ENCODE data around the gene XYLT1.

Gene XYLT1

GRCh38 chr16:17302620-17303019, 168.1 kb downstream of the XYLT1 start (continued):
- TF ChIP-seq PBX3 (CRISPR knock-in tag; IDR thresholded peaks at IDR 0.05) = no peak
- TF ChIP-seq, protein P1, sequence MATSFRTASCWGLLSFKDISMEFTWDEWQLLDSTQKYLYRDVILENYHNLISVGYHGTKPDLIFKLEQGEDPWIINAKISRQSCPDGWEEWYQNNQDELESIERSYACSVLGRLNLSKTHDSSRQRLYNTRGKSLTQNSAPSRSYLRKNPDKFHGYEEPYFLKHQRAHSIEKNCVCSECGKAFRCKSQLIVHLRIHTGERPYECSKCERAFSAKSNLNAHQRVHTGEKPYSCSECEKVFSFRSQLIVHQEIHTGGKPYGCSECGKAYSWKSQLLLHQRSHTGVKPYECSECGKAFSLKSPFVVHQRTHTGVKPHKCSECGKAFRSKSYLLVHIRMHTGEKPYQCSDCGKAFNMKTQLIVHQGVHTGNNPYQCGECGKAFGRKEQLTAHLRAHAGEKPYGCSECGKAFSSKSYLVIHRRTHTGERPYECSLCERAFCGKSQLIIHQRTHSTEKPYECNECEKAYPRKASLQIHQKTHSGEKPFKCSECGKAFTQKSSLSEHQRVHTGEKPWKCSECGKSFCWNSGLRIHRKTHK (tag by site-specific recombination; IDR thresholded peaks at IDR 0.05) = no peak

GRCh38 chr16:17302214-17302613, 168.5 kb downstream of the XYLT1 start:
- no peaks in the 10 kb centered on the region for H3K36me3 ChIP-seq (ENCODE audit: control insufficient read depth in 2 of 2, insufficient read depth in 1 of 2, low read length in 2 of 2)
- H3K4me1 ChIP-seq (ENCODE audit: control insufficient read depth, insufficient read depth, low read length) = no peaks in the 10 kb centered on the region
- no peaks in the 10 kb centered on the region for H3K9me3 ChIP-seq (ENCODE audit: control insufficient read depth, insufficient read depth, low read depth, low read length)
- H3K4me3 ChIP-seq (ENCODE audit: low read depth, low read length) = no peak overlapping the region
- POLR2A ChIA-PET = no interaction called here
- TF ChIP-seq ZBTB21 (tag by site-specific recombination; IDR thresholded peaks at IDR 0.05) = no peak
- no peak for TF ChIP-seq ZNF701 (tag by site-specific recombination; IDR thresholded peaks at IDR 0.05)
- no peak for TF ChIP-seq ZNF510 (tag by site-specific recombination; IDR thresholded peaks at IDR 0.05; ENCODE audit: insufficient replicate concordance)
- TF ChIP-seq IKZF3 (tag by site-specific recombination; IDR thresholded peaks at IDR 0.05) = no peak
- TF ChIP-seq ZNF404 (tag by site-specific recombination; IDR thresholded peaks at IDR 0.05) = no peak
- no peak for TF ChIP-seq GLI2 (tag by site-specific recombination; IDR thresholded peaks at IDR 0.05; ENCODE audit: borderline replicate concordance, low read depth)
- TF ChIP-seq ZSCAN5A (tag by site-specific recombination; IDR thresholded peaks at IDR 0.05) = no peak
- TF ChIP-seq ZNF473 (tag by site-specific recombination; IDR thresholded peaks at IDR 0.05) = no peak
- no peak for TF ChIP-seq ZSCAN30 (tag by site-specific recombination; IDR thresholded peaks at IDR 0.05)
- H3K27ac ChIP-seq (ENCODE audit: extremely low read depth, low read depth, low read length) = no peak overlapping the region
- CTCF ChIA-PET = interaction anchor here (0.7 kb wide), 1 partner anchor 469 kb away, joined by 3 read pairs; no protein-coding TSS in a partner anchor

GRCh38 chr16:17301593-17302135, 169.1 kb downstream of the XYLT1 start:
- H3K4me3 ChIP-seq (ENCODE audit: low read depth, low read length) = no peak overlapping the region
- no peak for TF ChIP-seq ZEB2 (tag by site-specific recombination; IDR thresholded peaks at IDR 0.05)
- TF ChIP-seq OSR2 (tag by site-specific recombination; IDR thresholded peaks at IDR 0.05) = no peak
- TF ChIP-seq, protein P2, sequence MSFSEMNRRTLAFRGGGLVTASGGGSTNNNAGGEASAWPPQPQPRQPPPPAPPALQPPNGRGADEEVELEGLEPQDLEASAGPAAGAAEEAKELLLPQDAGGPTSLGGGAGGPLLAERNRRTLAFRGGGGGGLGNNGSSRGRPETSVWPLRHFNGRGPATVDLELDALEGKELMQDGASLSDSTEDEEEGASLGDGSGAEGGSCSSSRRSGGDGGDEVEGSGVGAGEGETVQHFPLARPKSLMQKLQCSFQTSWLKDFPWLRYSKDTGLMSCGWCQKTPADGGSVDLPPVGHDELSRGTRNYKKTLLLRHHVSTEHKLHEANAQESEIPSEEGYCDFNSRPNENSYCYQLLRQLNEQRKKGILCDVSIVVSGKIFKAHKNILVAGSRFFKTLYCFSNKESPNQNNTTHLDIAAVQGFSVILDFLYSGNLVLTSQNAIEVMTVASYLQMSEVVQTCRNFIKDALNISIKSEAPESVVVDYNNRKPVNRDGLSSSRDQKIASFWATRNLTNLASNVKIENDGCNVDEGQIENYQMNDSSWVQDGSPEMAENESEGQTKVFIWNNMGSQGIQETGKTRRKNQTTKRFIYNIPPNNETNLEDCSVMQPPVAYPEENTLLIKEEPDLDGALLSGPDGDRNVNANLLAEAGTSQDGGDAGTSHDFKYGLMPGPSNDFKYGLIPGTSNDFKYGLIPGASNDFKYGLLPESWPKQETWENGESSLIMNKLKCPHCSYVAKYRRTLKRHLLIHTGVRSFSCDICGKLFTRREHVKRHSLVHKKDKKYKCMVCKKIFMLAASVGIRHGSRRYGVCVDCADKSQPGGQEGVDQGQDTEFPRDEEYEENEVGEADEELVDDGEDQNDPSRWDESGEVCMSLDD (tag by site-specific recombination; IDR thresholded peaks at IDR 0.05) = no peak
- CTCF ChIA-PET = no interaction called here
- POLR2A ChIA-PET = no interaction called here
- no peak overlapping the region for H3K27ac ChIP-seq (ENCODE audit: extremely low read depth, low read depth, low read length)
- no peaks in the 10 kb centered on the region for H3K9me3 ChIP-seq (ENCODE audit: control insufficient read depth, insufficient read depth, low read depth, low read length)
- no peaks in the 10 kb centered on the region for H3K4me1 ChIP-seq (ENCODE audit: control insufficient read depth, insufficient read depth, low read length)
- no peaks in the 10 kb centered on the region for H3K36me3 ChIP-seq (ENCODE audit: control insufficient read depth in 2 of 2, insufficient read depth in 1 of 2, low read length in 2 of 2)

Measured in HEK293 (cell line).